Measurements from ENCODE around the gene FOXF1. TPM values are rescaled to one million over a fixed set of nuclear protein-coding genes. Genes with fewer than 3 reads are reported as not detected.

FOXF1 gene
- polyA plus RNA-seq, 3 donors = 0.03 to 0.06 TPM; not detected in 1

- no peak for DNase-seq (ENCODE audit: extremely low read depth in 1 of 11, low read depth in 9 of 11, low spot score in 4 of 11)
Observed at GRCh38 chr16:86490859-86491639, 19.3 kb upstream of the FOXF1 start.

DNA sequence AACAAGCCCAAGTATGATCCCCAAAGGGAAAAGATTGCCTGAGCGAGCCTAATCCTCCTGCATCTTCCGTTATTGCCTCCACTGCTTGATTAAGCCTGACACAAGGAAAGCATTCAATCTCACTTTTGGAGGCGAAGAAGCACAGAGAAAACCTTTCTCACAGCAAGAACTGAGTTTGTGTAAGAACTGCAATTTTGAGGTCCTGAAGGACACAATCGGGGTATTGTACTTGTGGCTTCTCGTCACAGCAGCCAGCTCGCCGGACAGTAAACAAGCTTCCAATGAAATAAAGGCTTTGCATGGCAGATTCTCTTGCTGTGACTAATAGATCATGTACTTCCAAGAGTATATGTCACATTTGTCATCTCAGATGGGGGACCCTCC, 18.7 kb upstream of the FOXF1 start:
- DNase-seq (ENCODE audit: extremely low read depth in 1 of 11, low read depth in 9 of 11, low spot score in 4 of 11) = no peak

DNA sequence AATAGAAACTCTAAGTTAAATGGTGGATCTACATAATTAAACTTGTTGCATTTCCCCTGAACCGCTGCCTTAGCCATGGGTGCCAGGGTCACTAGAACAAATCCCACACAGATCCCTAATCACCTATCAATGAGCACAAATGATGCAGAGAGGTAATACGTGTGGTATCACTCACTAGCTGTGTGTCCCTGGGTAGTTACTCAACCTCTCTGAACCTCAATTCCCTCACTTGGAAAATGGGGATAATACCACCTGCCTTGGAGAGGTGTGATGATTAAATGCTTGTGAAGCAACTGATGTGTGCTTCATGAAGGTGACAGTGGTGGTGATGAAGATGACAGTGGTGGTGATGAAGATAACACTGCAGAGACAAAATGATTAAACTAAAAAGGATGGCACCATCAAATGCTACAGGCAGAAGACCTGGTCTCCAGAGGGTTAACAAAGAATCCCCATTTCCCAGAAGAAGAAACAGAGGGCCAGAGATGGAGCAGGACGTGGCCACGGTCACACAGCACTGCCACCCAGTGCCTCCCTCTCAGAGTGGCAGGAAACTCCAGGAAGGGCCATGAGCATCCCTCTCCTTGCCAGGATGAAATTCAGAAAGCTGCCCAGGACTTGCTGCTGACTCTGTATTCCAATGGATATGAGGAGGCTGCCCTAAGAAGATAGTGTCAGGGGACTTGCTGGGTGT, 17.9 kb upstream of the FOXF1 start:
- DNase-seq (ENCODE audit: extremely low read depth in 1 of 11, low read depth in 9 of 11, low spot score in 4 of 11) = no peak

DNA sequence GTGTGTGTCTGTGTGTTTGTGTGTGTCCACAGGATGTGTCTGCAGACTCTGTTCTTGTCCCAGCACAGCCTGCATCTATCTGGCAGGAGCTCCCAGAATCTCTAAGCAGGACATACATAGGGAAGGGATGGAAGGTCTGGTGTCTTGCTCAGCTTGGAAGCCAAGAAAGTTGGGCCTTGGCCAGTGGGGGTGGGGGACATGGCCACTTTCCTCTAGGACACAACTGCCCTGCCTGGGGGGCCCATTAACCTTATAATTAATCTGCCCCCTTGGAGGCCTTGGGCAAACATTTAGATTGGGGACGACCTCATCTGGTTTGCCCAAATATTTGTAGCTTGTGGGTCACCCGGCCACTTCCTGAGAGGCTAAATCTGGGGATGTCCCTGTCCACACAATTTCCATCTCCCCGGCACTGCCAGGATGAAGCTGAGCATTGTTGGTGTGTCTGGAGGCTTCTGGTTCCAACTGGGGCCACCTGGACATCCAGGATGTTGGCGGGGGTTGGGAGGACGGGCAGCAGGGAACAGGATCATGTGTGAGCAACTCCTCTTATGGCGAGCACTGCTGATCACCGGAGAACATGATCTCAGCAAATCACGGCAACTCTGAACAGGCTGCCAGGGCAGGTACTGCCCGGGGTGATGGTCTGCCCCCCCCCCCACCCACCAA, 17.2 kb upstream of the FOXF1 start:
- DNase-seq (ENCODE audit: extremely low read depth in 1 of 11, low read depth in 9 of 11, low spot score in 4 of 11) = no peak

DNA sequence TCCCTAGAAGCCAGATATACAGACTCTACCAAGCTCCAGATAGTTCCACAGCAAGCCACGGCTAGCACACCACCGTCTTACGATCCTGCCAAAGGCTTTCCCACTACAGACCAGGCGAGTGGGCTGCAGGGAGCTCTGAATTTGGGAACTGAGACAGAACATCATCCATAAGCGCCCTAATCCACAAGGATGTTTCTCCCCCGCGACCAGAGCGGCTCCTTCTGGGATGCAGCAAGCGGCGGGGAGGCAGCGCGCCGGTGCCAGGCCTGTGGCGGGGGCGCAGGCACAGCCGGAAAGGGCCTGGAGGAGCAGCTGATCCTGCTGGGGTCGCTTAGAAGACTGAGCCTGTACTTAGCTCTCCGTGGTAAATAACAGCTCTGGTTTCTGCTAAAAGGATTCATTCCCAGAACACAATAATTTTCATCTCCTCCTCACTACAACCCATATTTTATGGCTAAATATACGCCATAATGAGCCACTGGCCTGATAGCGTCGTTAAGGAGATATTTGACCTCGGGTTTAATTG, 16.2 kb upstream of the FOXF1 start:
- no peak for DNase-seq (ENCODE audit: extremely low read depth in 1 of 11, low read depth in 9 of 11, low spot score in 4 of 11)

GRCh38 chr16:86494565-86495356, 15.6 kb upstream of the FOXF1 start:
- no peak for DNase-seq (ENCODE audit: extremely low read depth in 1 of 11, low read depth in 9 of 11, low spot score in 4 of 11)

- DNase-seq (ENCODE audit: extremely low read depth in 1 of 11, low read depth in 9 of 11, low spot score in 4 of 11) = no peak
Observed at GRCh38 chr16:86495357-86495701, 15.0 kb upstream of the FOXF1 start.

- no peak for DNase-seq (ENCODE audit: extremely low read depth in 1 of 11, low read depth in 9 of 11, low spot score in 4 of 11)
Observed at GRCh38 chr16:86495756-86496261, 14.5 kb upstream of the FOXF1 start.

DNA sequence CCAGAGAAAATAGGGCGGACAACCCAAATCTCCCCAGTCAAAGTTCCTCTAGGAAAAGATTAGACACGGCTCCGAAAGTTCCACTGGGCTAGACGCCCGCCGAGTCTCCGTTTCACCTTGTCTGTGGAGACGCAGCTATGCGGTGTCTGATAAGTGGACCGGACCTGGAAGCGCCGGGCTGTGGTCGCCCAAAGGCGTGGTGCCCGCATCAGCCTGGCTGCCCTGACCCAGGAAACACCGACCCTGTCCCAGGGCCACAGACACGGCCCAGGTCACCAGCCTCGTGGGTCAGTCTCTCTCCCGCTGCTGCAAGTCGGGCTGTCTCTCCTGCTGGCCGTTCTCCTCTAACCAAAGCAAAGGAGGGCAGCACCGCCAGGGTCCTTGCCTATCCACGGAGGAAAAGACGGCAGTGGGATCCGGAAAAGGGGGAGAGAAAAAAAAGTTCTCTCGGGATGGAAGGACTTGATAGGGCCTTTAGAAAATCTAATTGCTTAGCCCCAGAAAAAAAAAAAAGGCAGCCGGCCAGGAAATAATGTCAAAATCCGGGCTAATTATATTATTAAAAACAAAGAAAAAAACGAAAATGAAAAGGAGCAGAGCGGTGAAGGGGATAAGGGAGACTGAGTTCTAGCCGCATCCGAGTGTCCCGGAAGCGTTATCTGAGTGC, 13.9 kb upstream of the FOXF1 start:
- DNase-seq (ENCODE audit: extremely low read depth in 1 of 11, low read depth in 9 of 11, low spot score in 4 of 11) = no peak

- DNase-seq (ENCODE audit: extremely low read depth in 1 of 11, low read depth in 9 of 11, low spot score in 4 of 11) = no peak
Observed at GRCh38 chr16:86496929-86497461, 13.3 kb upstream of the FOXF1 start.

- no peak for DNase-seq (ENCODE audit: extremely low read depth in 1 of 11, low read depth in 9 of 11, low spot score in 4 of 11)
Observed at GRCh38 chr16:86497551-86498021, 12.7 kb upstream of the FOXF1 start.

GRCh38 chr16:86498155-86498670, 12.1 kb upstream of the FOXF1 start:
- no peak for DNase-seq (ENCODE audit: extremely low read depth in 1 of 11, low read depth in 9 of 11, low spot score in 4 of 11)

DNA sequence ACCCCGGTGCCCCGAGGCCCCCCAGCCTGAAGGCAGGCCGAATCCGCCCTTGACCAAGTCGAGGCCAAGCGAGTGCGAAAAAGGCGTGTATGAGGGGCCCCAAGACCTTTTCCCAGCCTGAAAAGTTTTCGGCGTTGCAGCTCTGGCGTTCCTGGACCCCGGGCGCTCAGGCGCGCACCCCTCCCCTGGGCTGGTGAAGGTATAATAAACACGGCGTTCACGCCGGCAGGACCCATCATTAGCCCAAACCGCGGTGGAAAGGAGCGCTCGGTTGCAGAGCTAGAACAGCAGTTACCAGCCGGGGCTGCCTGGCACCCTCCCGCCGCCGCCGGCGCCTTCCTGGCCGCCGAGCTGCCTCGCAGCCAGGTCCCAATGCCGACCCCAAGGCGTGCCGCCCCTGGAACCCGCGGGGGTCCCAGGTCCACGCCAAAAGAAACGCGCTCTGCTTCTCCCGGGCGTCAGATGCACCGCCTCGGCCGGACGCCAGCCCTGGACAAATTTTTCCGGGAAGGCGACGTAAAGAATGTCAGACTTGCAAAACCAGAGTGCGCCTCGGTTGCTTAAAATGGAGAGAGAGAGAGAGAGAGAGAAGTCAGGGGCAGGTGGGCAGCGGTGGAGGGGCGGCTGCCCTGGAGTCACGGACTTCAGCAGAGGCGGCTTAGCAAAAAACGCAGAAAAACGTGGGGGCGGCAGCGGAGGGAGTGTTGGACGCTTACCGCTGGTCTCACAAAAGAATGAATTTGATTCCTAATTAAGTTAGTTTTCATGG, 11.5 kb upstream of the FOXF1 start:
- no peak for DNase-seq (ENCODE audit: extremely low read depth in 1 of 11, low read depth in 9 of 11, low spot score in 4 of 11)

- no peak for DNase-seq (ENCODE audit: extremely low read depth in 1 of 11, low read depth in 9 of 11, low spot score in 4 of 11)
Observed at GRCh38 chr16:86499440-86499786, 10.9 kb upstream of the FOXF1 start.

- no peak for DNase-seq (ENCODE audit: extremely low read depth in 1 of 11, low read depth in 9 of 11, low spot score in 4 of 11)
Observed at GRCh38 chr16:86499889-86500707, 10.2 kb upstream of the FOXF1 start.

- no peak for DNase-seq (ENCODE audit: extremely low read depth in 1 of 11, low read depth in 9 of 11, low spot score in 4 of 11)
Observed at GRCh38 chr16:86500708-86501510, 9.4 kb upstream of the FOXF1 start.
